Esophagus mucosa (tissue), 1 donor: ENCODE results near the gene C17orf67. TPM values are rescaled to one million over a fixed set of nuclear protein-coding genes. Genes with fewer than 3 reads are reported as not detected.

Experiments used
- ATAC-seq: fragments of 200-7000 bp; cut with Tn5 transposase; one replicate; pipeline ENCODE4 v1.9.1; 2020
- total RNA-seq: library from RNA; stranded (reverse); gene quantifications from one replicate; pipeline ENCODE4 v1.2.4, GENCODE V29; 2023
- donor health status: DM: yes; HTN: yes; CAD: no.

The C17orf67 gene
- total RNA-seq, 1 donor from 2014 or later: 0.52 TPM

DNA sequence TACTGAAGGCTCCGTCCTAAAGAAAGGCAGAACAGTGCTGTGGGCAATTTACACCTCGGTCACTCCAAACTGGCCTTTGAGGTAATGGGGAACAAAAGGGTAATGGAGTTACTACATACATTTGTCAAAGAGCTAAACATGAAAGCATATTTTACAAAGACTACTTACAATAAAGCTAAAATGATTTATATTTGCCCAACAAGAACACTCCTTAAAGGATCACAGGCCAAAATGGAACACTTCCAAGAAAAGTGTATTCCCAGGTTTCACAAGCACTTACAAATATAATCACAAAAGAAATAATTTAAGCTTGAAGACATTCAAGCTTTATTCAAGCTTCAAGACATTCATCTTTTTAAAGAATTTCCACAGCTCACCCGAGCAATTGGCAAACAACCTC is 29.3 kb downstream of the C17orf67 start:
- ATAC-seq: no peak

- no peak for ATAC-seq
Observed at GRCh38 chr17:56803071-56803470, 30.6 kb downstream of the C17orf67 start.

DNA sequence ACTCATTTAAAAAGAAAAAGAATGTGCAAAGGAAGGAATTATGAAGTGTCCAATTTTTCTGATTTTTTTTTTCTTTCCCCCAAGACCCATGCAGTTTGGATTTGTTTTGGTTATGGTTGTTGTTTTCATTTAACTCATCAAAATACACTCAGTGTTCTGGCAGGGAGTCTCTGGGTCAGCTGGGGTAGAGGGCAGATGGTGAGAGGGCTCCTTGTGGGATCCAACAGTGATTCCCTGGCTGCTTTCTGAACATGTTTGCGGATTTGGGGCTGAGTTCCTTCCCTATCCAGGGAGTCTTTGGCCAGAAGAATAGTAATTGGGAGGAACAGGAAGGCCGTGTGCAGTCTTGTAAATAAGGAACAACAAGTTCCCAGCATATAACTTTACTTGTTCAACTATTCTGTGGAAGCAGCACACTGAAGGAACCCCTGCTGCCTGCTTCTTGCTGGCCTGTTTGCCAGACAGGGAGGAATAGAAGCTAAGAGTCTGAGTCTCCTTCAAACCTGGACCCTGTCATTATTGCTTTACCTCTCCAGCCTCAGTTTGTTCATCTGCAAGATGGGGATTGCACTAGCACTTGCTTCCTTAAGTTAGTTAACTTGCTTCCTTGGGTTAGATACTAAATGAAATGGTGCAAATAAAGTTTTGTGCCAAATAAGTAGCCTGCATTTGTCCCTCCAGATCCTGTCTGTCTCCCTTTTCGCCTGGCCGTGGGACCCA is 32.1 kb downstream of the C17orf67 start:
- ATAC-seq: no peak

GRCh38 chr17:56798916-56799315 is 34.8 kb downstream of the C17orf67 start:
- ATAC-seq: peak; percentile 17

DNA sequence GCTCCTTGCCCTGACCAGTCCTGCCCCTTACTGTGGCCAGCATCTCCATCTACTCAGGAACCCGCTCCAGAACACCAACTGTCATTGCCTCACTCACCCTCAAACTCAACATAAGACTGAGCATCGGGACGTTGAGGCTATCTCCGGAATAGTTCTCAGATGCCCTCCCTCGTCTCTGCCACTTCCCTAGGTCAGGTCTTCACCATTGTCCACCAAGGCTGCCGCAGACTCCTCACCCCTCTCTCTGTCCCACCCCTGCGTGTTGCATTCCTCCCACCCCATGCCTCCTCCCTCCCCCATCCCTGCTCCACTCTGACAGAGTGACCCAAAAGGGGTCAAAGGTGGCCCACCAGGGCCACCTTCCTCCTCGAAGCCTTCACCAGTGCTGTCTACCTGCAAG is 37.2 kb downstream of the C17orf67 start:
- ATAC-seq: no peak

DNA sequence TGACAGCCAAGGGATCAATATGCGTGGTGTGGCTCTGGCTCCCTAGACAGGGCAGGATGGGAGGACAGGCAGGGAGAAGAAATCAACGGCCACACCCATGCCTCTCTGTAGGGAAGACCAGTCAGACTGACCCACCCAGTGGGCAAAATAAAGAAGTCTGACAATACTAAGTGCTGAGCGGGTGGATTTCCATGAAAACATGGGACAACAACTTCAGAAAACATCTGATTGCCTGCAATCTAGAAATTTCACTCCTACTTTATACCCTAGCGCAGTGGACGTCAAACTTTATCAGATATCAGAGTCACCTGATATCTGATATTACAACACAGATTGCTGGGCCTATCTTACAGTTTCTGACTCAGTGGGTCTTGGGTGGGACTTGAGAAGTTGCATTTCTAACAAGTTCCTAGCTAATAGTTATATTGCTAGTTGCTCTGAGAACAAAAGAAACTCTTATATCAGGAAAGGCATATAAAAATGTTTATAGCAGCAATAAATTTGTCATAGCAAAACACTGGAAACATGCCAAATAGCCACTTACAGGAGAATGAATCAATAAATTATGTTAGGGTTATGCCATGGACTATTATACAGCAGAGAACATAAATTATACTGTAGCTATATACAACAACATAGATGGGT is 38.4 kb downstream of the C17orf67 start:
- ATAC-seq: no peak

GRCh38 chr17:56793957-56794356 is 39.8 kb downstream of the C17orf67 start:
- ATAC-seq: peak; percentile 12

DNA sequence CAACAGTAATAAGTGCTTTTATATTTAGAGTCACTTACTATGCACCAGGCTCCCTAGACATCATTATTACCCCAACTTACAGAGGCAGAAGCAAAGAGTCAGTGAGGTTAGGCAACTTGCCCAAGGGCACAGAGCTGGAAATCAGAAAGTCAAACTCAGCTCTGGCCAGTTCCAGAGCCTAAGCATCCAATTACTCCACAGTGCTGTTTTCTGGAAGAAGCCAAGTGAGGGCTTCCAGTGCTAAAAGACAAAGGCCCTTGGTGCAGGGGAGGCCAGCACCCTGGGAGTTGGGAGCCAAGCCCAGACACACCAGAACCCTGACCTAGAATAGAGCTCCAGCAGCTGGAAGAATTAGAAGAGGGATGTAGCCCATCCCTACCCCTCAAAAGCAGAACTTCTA is 40.2 kb downstream of the C17orf67 start:
- no peak for ATAC-seq

- ATAC-seq: no peak
Observed at GRCh38 chr17:56792267-56792666, 41.5 kb downstream of the C17orf67 start.

- peak; percentile 97 for ATAC-seq
Observed at GRCh38 chr17:56786989-56787482, 46.7 kb downstream of the C17orf67 start.

- peak; percentile 12 for ATAC-seq
Observed at GRCh38 chr17:56785997-56786680, 47.6 kb downstream of the C17orf67 start.

- ATAC-seq: peak; percentile 19
Observed at GRCh38 chr17:56785405-56785804, 48.3 kb downstream of the C17orf67 start.

- ATAC-seq: no peak
Observed at GRCh38 chr17:56782338-56782737, 51.4 kb downstream of the C17orf67 start.

- ATAC-seq: no peak
Observed at GRCh38 chr17:56781906-56782305, 51.8 kb downstream of the C17orf67 start.

DNA sequence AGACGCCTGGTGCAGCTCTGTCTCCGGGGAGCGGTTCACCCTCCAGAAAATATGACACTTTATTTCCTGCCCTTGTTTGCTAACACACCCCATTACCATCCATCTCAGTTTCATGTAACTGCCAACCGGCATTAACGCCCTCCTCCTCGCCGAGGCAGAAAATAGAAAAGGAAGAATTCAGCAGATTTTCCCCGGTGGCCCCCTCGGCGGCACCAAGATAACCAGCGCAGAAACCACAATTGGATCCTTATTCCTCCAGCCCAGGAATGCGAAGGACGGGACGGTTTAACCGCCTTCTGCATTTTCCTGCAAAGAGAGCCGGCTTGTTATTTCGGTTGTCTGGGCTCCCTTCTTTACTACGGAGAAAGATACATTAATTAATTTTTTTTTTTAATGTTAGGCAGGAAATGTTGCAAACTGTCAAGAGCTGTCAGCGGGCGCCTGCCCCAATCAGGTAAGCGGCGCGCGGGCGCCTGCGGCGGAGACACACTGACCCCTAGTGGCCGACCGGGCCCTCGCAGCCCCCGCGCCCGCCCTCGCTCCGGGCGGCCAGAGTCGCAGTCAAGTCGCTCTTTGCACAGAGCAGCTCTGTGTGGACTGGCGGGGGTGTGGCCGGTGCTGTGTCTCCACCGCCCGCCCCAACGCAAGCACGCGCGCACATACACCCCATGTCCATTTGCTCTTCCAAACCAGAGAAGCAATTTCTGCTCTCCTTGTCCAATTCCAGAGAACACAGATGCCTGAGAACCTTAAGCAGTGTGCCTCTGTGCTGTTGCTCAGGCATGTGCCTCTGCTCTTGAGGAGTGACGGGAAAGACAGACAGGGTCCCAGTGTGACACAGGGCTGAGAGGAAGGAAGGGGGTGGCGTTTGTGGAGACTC is 53.6 kb downstream of the C17orf67 start:
- peak; percentile 98 for ATAC-seq

GRCh38 chr17:56779322-56779721 is 54.4 kb downstream of the C17orf67 start:
- no peak for ATAC-seq

GRCh38 chr17:56778898-56779297 is 54.8 kb downstream of the C17orf67 start:
- ATAC-seq: no peak

- ATAC-seq: no peak
Observed at GRCh38 chr17:56777859-56778258, 55.9 kb downstream of the C17orf67 start.

- ATAC-seq: no peak
Observed at GRCh38 chr17:56774650-56775049, 59.1 kb downstream of the C17orf67 start.

GRCh38 chr17:56773124-56773523 is 60.6 kb downstream of the C17orf67 start:
- no peak for ATAC-seq

- no peak for ATAC-seq
Observed at GRCh38 chr17:56772442-56772841, 61.3 kb downstream of the C17orf67 start.

- ATAC-seq: no peak
Observed at GRCh38 chr17:56771975-56772374, 61.7 kb downstream of the C17orf67 start.

DNA sequence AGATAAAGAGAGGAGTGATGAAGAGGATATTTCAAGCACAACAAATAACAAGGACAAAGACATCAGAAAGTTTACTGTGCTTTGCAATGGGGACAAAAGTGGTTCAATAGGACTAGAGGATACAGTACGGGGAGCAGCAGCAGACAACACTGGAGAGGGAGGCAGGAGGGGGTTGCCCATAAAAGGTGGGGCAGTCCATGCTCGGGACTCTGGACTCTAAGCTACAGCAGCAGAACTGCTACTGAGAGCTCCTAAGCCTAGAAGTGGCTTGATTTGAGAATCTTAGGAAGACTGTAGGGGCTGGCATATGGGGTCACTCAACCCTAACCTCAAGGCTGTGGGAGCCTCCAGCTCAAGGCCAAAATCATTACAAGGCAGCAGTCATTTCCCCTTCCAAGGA is 62.2 kb downstream of the C17orf67 start:
- no peak for ATAC-seq
